GM18526 (cell line): Measurements from ENCODE around the gene GPR153.

Source experiments
- POLR2A ChIP-seq: IDR thresholded peaks from 3 replicates; pipeline ENCODE4 v1.6.1; 2011; ENCODE audit not compliant: insufficient read length; ENCODE audit errors: extremely low read depth

GPR153 gene

DNA sequence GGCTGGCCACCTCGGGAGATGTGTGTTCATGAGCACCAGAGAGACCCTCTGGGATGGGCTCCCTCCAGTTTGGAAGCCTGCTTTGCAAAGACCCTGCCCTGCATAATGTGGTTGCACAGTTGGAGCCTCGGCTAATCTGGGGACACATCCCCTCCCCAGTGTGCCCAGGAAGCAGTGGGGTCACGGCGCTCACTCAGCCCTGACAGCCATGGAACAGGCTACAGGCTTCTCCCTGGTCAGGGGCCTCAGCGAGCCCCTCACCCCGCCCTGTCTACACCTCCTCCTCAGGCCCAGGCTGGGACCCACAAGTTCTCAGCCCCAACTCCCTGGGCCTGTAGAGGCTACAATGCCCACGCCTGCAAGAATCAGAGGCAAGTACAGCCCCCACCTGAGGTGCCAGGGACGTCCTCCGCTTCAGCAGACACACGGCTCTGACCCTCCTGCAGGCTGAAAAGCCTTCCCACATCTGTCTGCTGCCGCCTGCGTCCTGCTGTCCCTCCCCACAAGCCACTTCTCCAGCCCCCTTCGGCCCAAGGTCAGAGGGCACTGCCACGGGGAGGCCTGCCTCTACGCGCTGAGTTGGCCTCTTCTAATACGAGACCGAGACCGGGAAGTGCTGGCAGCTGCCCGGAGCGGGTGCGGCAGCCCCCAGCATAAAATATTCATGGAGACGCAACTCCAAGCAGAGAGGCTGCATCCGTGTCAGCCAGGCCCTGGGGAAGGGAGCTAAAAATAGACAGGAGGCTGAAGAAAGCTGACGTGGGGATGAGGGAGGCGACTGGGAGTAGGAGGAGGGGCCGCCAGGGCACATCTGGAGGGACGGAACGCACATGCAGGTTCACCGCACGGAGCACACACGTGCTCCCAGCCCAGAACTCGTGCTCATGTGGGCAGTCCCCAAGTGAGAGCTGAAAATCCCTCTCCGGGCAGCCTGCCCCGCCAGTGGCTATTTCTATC, 15.2 kb upstream of the GPR153 start:
- no peak for TF ChIP-seq POLR2A

DNA sequence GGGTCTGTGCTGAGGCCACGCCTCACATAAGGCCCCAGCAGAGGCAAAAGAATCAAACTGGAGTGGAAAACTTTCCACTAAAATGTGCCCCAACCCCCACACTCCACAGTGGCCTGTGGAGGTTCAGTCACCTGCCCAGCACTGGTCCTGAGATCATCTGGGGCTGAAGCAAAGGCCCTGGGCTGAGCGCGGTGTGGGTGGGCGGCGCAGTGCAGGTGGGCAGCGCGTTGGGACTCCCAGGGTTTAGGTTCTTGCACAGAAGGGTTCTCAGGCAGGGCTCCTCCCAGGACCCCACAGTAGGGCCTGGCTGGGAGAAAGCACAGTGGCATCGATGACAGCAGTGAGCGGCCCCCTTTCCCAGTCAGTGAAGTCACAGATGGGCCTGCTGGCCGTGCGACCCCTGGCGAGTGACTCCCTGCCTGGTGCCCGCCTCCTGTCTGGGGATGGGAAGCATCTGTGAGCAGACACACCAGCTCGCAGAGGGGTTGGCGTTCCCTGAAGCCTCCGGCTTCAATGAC, 13.8 kb upstream of the GPR153 start:
- no peak for TF ChIP-seq POLR2A

DNA sequence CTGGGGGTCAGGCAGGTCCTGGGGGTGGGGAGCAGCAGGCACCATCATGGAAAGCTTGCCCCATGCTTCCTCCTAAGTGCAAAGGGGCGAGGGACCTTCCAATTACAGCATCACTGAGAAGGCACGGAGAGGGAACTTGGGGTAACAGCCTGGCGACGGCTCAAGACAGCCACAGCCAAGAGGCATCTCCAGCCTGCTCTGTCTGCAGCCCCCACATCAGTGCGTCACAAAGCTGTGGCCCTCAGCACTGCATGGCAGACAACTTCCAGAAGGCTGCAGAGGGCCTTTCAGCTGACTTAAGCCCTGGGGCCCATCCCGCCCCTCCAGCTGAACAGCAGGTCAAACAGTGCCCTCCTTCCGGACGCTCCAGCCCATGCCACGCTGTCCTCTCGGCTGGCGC, 13.2 kb upstream of the GPR153 start:
- TF ChIP-seq POLR2A = no peak

DNA sequence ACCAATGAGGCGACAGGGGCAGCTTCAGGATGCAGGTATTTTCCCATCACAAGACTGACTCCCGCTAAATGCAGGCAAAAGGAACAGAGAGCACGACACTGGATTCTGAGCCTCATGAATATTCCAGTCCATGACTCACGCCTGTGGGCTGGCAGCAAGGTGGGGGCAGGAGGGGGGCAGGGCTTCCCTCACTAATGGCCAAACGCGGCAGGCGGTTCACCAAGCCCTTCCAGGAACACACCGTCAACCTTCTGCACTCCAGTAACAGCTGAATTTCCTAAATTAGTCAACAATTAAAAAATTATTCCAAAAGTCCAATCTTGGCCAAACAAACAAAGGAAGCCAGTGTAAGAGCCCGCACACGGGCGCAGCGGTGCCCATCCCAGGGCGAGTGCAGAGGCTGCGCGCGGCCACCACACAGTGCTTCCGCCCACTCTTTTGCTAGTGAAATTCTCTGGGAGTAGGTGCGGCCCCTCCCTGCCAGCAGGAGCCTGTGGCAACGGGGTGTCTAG, 12.5 kb upstream of the GPR153 start:
- no peak for TF ChIP-seq POLR2A

DNA sequence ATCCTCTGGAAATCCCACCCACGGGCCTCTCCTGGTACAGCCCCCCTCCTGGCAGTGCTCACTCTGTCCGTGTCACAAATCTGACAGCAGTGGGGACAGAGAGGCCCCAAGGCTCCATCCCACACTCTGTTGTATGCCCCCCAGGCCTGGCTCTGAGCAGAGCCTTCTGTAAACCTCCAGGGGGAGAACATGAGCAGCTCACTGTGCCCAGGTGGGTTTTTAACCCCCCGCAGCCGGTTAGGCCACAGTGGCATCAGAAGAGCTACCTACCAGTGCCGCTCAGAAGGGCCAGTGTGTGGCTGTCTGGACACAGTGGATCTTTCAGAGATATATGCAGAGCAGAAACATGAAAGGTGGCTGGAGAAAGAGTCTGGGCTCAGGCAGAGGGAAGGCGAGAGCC, 12.0 kb upstream of the GPR153 start:
- no peak for TF ChIP-seq POLR2A

DNA sequence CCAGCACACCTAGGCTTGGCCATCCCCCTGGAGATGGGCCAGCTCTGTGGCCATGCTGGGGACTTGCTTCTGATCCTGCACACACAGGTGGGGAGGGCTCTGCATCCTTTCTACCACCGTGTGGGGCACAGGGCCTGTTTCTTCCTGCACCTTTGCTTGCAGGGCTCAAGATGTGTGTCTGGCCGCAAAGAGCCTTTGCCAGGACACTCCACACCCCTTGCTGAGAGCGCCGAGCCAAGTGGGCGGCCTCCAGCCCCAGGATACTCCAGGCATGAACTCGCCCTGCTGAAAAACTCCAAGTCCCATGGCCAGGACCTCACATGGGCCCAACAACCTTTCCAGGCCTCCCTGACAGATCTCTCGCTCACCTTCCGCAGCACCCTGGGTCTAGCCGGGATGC, 11.6 kb upstream of the GPR153 start:
- no peak for TF ChIP-seq POLR2A

DNA sequence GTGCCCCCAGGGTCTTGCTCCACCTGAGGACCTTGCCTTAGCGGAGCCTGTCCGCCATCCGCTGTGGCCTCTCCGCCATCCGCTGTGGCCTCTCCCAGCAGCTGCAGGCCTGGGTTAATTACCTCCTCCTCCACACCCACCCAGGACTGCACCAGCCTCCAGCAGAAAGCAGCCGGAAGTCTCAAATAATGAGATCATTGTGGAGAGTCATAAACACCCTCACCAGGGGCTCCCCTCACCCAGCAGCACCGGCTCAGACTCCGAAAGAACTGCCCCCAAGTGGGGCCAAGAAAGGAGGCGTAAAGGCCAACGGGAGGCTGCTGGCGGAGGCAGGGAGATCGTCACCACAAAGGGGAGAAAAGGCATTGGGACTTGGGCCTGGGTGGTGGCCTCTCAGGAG, 10.7 kb upstream of the GPR153 start:
- TF ChIP-seq POLR2A = no peak

DNA sequence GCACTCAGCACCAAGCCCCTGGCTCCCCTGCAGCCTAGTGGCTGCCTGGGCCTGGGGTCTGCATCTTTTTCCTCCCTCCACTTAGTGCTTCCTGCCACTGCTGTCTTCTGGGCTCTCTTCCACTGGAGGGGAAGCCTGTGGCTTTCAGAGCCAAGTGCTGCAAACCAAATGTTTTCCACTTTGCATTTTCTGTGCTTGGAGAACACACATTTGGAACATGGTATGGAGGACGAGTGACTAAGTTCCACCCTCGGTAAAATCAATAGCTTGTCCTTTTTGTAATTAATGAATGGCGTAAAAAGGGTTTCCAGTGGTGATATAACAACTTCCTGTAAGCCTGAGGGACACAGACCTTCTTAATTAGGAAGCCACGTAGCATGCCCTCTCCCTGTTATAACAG, 10.1 kb upstream of the GPR153 start:
- TF ChIP-seq POLR2A = no peak

DNA sequence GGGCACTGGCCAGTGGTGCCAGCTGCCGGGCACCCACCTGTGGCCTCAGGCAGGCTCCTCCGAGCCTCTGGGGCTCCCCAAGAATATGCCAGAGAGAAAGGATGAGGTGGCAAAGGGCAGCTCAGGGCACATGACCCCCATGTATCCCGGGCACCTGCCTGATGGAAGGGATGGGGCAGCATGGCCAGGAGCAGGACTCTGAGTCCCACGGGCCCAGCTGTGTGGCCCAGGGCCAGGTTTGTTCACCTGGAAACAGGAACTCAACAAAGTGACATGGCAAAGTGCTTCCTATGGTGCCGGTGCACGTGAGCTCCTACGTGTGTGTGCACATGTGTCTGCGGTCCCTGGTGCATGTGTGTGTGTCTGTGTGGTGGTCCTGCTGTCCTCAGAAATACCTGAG, 9.5 kb upstream of the GPR153 start:
- no peak for TF ChIP-seq POLR2A

DNA sequence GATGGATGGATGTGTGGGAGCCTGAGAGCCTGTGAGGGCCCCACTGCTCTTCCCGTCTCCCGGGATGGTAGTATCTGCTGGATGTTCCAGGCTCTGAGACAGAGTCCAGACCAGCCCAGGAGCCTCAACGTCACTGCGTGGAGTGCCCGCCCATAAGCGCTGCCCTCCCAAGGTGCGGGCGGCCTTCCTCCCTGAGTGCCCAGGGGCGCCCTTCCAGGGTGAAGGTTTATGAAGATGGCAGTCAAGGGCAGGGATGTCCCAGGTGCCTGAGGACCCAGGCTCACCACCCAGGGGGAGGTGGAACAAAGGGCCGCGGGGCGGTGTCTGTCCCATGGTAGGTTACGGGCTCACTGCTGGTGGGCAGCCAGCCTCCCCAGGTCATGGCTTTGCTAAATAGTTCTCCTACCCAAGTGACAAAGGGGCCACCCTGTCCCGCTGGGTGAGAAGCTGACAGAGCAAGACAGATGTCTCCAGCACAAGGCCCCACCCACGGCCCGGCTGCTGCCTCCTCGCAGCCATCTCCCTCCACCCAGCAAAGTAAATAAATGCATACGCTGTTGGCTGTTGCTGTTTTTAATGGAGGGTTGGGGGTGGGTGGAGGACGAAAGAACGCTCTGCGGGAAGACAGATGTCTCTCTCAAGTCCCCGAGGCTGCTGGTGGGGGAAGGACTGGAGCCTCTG, 9.0 kb upstream of the GPR153 start:
- TF ChIP-seq POLR2A = no peak

DNA sequence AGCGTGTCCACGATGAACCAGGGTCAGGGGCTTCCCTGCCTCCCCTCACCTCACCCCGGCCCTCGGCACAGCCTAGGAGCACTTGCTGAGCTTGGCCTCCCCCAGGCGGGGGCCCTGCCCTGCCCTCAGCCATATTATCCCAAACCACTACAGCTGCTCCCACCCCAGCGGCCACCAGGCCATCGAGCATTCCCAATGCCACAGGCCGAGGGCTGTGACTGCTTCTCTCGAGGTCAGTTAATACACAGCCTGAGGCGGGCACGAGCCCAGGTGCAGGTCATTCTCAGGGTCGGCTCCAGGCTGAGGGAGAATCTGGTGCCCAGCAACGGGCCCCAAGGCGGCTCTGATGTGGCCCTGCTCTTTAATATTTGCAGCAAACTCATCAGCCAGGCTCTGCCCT, 8.4 kb upstream of the GPR153 start:
- no peak for TF ChIP-seq POLR2A

DNA sequence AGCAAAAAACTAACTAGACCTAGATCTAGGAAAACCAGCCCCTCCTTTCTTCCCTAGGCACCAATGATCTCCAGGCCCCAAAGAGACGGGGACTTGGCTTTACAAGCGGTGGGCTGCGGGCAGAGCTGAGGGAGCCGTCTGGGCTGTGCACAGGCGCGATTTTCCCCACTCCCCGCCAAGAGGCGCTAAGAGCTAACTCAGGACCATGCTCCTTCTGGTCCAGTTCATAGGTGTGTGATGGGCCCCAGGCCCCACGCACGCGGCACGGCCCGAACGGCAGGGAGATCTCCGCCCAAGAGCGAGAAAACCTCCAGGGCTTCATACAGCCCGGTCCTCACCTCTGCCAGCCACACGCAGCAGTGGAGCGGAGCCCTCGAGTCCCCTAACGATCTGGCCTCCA, 7.5 kb upstream of the GPR153 start:
- TF ChIP-seq POLR2A = no peak

DNA sequence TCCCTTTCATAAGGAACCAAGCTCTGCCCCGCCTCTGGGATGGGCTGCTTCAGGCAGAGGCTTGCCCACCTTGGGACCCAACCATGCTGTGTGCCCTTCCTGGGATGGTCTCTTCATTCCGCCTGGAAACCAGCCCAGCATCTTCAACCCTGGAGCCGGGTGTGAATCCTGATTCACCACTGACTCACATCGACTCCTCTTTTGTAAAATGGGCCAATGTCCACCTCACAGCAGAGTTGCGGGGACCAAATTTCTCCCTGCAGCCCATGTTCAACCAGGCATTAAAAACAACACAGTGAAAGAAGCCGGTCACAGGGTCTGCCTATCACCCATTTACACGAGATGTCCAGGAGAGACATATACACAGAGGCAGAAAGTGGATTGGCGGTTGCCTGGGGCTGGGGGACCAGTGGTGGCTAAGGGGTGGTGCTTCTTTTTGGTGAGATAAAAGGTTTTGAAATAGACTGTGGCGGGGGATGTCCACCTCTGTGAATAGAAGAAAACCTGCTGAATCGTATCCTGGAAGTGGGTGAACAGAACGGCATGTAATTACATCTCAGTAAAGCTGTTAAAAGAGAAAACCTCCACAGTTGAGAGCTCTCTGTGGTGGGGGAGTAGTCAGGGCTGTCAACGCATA, 6.9 kb upstream of the GPR153 start:
- TF ChIP-seq POLR2A = no peak

DNA sequence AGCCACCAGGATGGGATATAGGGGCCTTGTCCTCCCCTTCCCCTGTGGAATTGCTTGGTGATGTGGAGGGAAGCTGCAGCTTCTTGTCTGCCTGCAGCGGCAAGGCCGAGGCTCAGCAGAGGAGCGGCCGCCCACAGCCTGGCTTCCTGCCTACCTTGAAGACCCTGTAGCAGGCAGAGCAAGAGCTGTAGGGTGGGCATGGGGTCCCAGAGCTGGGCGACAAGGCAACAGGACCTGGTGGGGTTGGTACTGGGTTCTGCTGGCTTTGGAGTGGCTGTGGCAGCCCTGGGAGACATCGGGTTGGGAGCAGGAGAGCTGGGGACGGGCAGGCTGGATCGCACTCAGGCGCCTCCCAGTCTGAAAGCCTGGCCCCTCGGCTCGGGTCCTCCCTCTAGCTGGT, 5.7 kb upstream of the GPR153 start:
- TF ChIP-seq POLR2A = no peak

DNA sequence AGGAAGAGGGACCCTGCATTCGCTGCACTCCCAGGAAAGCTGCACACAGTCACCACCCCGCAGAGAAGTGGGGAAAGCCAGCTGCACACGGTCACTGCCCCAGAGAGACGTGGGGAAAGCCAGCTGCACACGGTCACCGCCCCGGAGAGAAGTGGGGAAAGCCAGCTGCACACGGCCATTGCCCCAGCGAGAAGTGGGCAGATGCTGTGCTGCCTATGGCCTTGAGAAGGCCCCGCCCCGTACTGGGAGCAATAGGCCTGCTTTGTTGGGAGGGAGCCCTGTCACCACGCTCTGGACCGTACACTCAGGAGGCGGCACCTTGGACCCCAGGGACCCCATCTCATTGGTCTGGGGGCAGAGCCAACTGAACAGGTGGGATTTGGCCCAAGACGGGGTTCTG, 4.3 kb upstream of the GPR153 start:
- TF ChIP-seq POLR2A = no peak

DNA sequence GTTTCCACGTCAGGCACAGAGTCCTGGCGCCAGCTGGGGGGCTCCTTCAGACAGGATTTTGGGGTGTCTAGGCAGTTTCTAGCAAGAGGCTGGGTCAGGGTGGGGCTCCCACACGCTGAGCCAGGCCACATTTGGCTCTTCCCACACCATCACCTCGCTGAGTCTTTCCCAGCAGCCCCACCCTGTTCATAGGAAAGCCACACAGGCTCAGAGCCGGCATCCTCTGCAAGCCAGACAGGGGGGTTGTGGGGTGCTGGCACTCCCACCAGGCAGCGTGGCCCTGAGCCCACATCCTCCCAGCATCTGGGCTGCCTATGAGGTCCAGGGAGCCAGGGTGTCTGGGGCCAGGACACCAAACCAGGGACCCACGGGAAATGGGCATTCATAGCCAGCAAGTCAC, 2.8 kb upstream of the GPR153 start:
- TF ChIP-seq POLR2A = no peak
